ENCODE measurements around the gene JPT2.
"Not testable (repeated sequence)": the region's sequence is repeated elsewhere in the genome, so short reads cannot be mapped to it uniquely, and the experiment has no call there.

JPT2 gene

DNA sequence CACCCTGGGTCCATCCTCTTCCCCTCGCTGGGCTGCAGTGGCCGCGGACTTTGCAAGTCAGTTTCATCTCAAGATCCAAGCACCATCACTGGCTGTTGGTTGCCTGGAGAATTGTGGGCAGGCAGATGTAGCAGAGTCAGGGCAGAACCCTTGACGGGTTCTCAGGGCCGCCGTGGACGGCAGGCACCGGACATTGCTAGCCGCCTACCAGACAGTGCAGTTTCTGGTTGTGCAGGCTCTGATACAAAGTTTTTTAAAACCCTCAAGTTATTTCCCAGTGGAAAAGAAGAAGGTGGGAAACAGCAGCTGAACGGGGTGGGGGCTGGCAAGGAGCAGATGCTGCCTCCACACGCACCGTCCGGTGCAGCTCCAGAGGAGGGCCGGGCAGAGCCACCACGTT, 31.3 kb downstream of the JPT2 start:
- no peak for DNase-seq

DNA sequence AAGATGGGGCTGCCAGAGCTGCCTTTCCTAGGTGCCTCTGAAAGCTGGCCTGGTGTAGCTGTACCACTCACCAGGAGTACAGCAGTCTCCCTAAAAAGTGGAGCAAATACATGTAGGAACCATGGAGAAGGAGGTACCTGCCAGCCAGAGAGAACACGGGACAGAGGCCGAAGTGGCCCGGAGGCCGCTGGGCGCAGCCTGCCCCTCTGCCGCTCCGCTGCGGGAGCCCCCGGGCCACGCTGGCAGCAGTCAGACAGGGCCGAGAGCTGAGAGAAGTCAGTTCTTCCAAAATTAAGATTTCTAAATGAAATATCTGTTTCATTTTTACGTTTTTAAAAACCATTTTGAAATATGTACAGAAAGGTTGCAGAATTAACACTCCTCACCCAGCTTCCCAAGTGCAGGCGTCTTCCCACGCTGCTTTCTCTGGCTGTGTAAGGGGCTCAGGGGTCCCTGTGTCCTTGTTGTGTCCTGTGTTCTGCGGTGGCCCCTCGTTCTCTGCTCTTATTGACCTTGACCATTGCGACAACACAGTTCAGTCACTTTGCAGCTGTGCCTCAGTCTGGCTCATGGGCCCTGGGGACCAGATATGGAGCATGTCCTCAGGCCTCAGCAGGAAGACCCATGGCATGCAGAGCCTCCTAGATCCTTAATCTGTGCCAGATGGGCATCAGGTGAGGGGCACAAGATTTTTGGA, 32.9 kb downstream of the JPT2 start:
- DNase-seq, result no peak

DNA sequence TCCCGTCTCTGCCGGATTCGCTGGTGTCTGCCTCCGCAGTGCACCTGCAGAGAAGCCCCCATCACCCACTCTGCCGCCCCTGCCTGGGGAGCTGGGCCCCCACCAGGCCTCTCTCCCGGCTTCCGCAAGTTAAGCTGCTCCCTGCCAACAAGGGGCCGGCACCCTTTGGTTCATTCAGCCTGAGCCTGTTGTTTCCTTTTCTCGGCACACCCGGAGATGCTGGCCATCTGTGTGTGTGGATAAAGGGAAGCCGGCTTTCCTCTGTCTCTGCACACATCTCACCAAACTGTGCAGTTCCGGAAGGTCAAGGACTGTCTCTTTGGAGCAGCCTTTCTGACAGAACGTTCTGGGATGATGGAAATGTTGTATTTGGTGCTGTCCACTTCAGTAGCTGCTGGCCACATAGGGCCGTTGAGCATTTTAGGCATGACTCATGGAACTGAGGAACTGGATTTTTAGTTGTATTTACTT, 34.7 kb downstream of the JPT2 start:
- no peak for DNase-seq

DNA sequence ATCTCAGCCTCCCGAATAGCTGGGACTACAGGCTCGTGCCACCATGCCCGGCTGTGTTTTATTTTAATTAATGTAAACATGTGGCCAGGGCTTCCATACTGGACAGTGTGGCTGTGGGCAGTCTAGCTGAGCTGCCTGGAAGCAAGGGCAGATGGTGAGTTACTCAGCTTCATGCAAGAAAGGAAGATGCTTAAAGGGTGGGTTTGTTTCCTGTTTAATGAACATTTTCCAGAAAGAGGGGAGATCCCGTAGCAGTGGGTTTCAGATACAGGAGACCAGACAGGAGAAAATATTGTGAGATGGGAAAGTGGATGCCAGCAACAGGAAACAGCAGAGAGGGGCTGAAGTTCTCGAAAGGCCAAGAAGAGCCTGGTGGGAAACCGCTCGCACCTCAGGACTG, 35.3 kb downstream of the JPT2 start:
- DNase-seq, result no peak

DNA sequence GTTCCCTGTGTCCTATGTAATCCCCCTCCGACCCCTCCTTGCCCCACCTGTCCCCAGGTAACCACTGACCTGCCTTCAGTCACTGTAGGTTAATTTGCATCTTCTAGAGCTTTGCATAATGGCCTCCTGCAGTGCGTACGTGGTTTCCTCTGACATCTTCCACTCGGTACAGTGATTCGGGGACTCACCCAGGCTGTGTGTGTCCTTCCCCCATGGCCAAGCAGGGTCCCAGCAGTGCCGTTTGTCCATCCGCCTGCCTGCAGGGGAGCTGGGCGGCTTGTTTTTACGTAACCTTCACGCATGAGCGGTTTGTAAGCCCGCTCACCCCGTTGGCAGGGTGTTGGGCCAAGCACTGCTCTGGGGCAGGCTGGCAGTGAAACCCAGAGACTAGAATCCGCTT, 35.9 kb downstream of the JPT2 start:
- no peak for DNase-seq

DNA sequence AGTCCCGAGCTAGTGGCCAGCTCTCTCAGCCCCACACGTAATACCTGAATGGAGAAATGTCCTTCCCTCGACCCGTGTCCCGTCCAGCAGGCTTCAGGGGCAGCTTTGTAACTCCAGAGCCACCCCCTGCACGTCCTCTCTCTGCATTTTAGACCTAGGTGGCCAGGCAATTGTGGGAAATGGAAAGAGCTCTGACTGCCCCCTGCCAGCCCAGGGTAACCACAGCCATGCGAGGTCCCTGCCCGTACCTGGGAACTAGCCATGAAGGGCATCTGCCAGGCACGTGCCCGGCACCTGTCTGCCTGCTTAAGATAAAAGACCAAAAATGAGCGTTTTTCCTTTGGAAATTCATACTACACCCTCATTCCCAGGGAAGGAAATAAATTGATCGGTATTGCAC, 37.1 kb downstream of the JPT2 start:
- no peak for DNase-seq

DNA sequence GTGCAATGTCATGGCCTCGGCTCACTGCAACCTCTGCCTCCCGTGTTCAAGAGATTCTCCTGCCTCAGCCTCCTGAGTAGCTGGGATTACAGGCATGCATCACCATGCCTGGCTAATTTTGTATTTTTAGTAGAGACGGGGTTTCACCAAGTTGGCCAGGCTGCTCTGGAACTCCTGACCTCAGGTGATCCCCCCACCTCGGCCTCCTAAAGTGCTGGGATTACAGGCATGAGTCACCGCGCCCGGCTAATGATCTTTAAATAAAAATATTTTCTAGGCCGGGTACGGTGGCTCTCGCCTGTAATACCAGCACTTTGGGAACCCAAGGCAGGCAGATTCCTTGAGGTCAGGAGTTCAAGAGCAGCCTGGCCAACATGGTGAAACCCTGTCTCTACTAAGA, 40.2 kb downstream of the JPT2 start:
- not testable (repeated sequence) for DNase-seq

DNA sequence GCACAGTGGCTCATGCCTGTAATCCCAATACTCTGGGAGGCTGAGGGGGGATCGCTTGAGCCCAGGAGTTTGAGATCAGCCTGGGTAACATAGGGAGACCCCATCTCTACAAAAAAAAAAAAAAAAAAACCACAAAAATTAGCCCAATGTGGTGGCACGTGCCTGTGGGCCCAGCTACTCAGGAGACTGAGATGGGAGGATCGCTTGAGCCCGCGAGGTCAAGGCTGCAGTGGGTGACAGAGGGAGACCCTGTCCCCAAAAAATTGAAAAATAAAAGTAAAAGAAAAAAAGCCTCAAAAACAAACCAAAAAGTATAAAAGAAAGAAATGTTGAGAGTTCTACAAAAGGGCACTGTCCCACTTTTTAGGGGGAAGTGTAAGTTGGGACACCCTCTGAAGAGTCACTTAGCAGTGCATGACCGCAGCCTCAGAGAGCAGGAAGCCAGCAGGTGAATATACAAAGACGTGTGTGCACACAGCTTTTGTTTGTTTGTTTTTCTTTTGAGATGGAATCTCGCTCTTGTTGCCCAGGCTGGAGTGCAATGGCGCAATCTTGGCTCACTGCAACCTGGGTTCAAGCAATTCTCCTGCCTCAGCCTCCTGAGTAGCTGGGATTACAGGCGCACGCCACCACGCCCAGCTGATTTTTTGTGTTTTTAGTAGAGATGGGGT, 41.6 kb downstream of the JPT2 start:
- not testable (repeated sequence) for DNase-seq

DNA sequence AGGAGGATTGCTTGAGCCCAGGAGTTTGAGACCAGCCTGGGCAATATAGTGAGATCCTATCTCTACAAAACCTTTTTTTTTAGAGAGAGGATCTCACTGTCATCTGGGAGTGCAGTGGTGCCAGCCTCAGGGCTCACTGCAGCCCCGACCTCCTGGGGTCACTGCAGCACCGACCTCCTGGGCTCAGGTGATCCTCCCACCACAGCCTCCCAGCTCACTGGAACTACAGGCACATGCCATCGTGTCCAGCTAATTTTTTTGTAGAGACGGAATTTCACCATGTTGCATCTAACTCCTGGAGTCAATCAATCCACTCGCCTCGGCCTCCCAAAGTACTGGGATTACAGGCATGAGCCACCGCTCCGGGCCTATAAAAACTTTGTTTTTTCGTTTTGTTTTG, 43.3 kb downstream of the JPT2 start:
- no peak for DNase-seq

DNA sequence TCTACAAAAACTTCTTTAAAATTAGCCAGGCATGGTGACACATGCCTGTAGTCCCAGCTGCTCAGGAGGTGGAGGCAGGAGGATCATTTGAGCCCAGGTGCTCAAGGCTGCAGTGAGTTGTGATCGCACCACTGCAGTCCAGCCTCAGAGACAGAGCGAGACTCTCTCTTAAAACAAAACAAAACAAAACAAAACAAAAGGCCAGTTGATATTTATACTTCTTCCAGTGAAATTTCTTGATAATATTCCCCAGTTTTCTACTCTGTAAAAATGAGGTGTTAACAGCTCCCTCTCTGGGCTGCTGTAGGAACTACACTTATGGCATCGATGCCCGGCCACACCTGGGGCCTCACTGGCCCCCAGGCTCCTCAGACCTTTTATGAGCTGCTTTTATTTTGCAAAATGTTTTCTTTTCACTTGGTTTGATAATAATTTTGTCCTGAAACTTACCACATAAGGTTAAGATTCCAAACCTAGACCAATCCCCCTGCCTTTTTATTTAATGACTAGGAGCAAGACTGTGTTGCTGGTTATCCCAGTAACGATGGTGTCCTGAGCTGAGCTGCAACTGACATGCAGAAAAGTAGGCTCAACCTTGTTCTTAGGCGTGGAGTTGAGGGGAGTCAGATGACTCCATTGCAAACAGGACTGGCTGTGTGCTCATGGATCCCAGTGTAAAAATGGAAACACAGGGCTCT, 45.5 kb downstream of the JPT2 start:
- peak; percentile 40 for DNase-seq

DNA sequence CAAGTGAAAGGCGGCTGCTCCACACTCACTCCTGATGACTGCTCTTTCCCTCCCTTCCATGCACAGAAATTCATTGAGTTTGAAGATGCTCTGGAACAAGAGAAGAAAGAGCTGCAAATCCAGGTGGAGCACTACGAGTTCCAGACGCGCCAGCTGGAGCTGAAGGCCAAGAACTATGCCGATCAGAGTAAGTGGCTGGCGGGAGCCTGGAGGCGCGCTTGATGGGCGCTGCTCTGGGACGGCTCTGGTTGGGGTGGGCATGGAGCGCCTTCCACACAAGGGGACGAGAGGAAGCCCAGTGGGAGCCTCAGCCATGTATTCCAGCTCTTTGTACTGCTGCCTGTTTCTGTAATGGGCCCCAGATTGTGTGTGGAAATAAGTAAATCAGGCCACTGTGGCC, 46.4 kb downstream of the JPT2 start:
- no peak for DNase-seq

DNA sequence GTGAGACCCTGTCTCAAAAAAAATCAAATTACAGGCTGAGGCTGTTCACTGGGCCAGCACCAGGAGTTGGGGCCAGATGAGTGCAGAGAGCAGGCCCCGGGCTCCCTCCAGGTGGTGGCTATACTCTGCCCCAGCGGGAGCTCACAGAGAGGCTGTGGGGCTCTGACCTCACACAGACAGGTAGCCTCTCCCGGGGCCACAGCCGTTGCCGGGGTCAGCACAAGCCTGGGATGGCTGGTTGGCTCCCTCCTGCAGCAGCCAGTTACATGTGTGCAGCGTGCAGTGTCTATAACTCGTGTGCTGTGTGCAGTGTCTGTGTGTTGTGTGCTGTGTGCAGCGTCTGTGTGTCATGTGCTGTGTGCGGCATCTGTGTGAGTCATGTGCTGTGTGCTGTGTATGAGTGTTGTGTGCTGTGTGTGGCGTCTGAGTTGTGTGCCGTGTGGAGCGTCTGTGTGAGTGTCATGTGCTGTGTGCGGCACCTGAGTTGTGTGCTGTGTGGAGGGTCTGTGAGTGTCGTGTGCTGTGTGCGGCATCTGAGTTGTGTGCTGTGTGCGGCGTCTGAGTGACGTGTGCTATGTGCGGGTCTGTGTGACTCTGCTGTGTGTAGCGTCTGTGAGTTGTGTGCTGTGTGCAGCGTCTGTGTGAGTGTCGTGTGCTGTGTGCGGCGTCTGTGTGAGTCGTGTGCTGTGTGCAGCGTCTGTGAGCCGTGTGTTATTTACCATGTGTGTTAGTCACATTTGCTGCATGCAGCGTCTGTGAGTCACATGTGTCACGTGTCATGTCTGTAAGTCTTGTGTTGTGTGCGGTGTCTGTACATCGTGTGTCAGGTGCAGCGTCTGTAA, 48.8 kb downstream of the JPT2 start:
- no peak for DNase-seq

DNA sequence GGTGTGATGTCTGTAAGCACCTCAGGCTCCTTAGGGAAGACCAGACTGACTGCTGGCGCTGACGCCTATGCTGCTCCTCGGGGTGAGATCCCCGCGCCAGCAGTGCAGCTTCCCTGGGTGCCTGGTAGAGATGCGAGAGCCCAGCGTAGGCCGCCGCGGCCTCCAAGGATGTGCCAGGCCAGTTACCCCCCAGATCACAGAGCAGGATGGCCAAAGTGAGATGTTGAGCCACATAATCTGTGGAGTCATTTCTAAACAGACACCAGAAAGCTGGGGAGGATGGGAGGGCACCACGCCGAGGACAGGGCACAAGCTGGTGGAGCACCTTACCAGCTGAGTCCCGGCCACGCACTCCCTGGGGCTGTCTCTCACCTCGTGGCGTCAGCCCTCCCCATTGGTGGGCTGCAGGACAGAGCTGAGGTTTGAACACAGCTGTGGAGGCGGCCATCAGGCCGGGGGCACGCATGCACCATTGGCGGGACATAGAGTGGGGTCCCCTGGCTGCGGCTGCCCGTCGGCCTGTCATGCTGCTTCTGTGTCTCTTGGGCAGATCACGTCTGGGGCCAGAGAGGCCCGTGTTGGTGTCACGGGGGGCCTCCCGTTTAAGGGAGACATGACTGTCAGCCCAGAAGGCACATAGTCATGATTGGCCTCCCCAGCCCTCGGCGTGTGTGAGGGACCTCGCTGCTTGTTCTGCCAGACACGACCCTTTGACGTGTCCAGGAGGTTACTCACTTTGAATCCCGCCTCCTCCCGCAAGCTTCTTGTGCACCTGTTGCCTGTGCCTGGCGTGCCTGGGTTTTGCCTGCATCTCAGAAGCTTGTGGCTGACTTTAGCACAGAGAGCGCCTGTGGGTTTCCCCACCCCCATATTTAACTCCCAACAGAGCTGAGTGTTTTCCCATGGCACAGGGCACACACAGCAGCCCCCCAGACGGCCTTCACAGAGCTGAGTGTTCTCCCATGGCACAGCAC, 49.9 kb downstream of the JPT2 start:
- DNase-seq, result no peak

DNA sequence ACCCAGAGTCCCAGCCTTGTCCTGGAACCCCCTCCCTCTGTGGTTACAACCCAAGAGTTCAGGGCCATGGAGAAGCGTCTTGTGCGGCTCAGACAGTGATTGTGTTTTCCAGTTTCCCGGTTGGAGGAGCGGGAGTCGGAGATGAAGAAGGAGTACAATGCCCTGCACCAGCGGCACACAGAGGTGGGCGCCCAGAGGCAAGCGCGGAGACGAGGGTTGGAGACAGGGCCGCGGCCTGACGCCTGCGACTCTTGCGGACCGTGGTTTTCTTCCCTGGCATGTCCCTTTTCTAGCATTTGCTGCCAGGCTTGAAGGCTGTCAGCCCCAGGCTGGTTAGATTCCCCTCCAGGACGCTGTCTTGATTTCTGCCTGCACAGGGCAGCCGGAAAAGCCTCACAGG, 50.9 kb downstream of the JPT2 start:
- DNase-seq, result no peak

DNA sequence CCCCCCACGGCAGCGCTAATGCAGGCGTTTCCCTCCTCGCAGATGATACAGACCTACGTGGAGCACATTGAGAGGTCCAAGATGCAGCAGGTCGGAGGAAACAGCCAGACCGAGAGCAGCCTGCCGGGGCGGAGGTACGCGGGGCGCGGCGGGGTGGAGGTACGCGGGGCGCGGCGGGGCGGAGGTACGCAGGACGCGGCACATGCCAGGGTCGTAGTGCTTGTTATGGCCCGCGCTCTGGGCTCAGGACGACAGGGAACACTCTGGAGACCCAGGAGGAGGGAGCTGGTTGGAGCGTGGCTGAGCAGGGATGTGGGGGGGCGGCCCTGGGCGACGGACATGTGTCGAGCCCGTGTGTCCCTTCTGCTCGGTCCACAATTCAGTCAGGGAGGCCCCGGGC, 51.4 kb downstream of the JPT2 start:
- DNase-seq, result no peak

DNA sequence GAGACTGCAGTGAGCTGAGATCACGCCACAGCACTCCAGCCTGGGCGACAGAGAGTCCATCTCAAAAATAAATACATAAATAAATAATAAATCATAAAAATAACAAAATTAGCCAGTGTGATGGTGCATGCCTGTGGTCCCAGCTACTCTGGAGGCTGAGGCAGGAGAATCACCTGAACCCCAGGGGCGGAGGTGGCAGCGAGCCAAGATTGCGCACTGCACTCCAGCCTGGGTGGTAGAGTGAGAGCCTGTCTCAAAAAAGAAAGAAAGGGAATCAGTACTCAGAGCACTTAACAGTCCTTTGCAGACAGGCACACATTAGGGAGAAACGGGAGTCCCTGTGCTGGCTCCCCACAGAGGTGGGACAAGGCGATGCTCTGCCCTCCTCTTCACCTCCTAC, 53.0 kb downstream of the JPT2 start:
- DNase-seq, result no peak

DNA sequence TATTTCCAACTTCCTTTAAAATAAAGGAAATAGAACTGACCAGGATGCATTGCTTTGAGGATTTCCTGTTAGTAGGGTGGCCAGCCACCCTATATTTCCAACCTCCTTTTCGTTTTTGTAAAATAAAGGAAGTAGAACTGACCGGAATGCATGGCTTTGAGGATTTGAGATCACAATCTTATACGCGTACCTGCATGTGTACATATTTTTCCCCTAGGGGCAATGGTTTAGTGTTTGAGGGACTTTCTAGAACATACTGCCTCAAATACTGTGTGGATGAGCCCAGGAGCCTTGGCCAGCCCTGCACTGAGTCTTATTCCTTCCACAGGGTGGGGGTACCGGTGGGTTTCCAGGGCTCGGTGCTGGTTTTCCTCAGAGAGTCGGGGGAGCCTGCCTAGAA, 53.5 kb downstream of the JPT2 start:
- DNase-seq, result no peak

DNA sequence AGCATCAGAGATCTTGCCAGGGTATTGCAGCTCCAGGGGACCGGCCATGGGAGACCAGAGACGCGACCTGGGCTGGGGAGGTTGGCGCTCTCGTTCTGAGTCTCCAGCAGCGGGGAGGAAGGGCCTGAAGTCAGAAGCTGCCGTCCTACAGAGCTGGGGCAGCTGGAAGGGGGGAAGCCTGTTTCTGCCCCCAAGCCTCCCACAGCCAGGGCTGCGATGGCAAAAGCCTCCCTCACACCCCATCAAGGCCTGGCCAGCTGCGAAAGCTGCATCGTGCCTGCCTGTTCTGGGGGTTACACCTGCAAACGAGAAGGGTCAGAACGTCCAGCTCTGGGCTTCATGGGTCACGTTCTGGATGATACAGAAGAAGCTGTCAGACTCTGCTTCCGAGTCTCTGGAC, 54.0 kb downstream of the JPT2 start:
- DNase-seq, result no peak

DNA sequence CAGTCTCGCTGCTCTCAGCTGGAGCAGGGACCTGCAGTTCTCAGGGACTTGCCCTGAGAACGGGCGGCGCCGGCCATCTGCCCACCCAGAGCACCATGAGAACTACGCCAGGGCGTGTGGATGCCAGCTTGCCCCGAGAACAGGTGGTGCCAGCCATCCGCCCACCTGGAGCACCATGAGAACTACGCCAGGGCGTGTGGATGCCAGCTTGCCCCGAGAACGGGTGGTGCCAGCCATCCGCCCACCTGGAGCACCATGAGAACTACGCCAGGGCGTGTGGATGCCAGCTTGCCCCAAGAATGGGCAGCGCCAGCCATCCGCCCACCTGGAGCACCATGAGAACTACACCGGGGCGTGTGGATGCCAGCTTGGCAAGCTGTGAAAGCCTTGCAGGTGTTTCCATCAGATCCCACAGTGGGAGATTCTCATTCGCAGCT, 54.5 kb downstream of the JPT2 start:
- not testable (repeated sequence) for DNase-seq

DNA sequence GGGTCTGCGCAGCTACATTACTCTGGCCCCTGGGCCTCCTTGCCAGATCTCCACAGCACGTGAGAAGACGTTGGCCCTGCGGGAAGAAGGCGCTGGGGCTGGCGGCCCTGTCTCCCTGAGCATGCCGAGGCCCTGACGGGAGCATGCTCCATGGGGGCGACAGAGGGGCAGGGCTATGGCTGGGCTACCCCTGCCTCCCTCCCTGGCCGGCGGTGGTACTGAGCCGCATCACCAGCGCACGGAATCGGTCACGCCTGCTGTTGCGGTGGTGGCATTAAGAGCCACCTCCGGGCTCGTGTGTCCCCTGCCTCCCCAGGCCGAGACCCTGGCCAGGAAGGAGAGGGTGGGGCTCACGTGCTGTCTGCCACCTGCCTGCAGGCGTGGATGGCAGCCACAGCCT, 56.0 kb downstream of the JPT2 start:
- no peak for DNase-seq

DNA sequence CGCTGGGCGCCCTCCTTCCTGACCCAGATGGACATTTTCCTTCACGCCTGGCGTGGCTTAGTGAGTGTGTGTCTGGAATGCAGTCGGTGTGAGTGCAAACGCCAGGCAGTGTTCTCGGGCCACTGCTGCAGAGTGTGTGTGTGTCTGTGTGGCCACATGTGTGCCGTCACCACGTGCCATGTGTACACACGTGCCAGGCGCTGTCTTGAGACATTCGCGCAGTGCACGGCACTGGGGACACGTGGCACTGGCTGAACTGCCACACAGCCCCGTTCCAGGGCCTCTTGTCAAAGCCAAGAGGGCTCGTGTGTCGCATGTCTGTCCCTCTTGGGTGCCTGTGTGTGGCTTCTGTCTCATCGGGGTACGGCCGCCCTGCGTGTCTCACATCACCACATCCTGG, 56.7 kb downstream of the JPT2 start:
- DNase-seq, result no peak

DNA sequence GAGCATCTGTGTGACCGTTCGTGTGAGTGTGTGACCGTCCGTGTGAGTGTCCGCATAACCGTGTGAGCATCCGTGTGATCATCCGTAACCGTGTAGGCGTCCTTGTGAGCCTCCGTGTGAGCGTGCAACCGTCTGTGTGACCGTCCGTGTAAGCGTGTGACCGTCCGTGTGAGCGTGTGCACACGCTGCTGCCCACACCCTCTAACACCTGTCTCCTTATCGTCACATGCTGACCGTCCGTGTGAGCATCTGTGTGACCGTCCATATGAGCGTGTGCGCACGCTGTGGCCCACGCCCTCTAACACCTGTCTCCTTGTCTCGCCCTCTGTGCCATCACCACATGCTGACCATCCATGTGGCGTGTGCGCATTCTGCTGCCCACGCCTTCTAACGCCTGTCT, 62.2 kb downstream of the JPT2 start:
- no peak for DNase-seq
